Loucy (cell line): ENCODE data around the gene DPF3.

Source experiments
- H2AFZ ChIP-seq: fragments of 200-600 bp; sonication (generic); 2 replicates; pipeline ENCODE4 v1.6.0; 2016; ENCODE audit warnings: antibody characterized with exemption, mild to moderate bottlenecking, low read length, moderate library complexity
- H3F3A ChIP-seq: fragments of 200-600 bp; 2 replicates; pipeline ENCODE4 v1.6.0; 2016; ENCODE audit warnings: antibody characterized with exemption, low read depth, mild to moderate bottlenecking
- H3K27me3 ChIP-seq: fragments of 200-600 bp; sonication (generic); 2 replicates; pipeline ENCODE4 v1.6.1; 2014; ENCODE audit warnings: low read length, mild to moderate bottlenecking; ENCODE audit not compliant: insufficient read depth, poor library complexity, severe bottlenecking
- H3K36me3 ChIP-seq: fragments of 200-600 bp; sonication (generic); 2 replicates; pipeline ENCODE4 v1.6.1; 2016; ENCODE audit warnings: low read length; ENCODE audit not compliant: insufficient read depth
- H3K4me1 ChIP-seq: fragments of 200-600 bp; sonication (generic); 2 replicates; pipeline ENCODE4 v1.5.1; 2014; ENCODE audit warnings: low read length, mild to moderate bottlenecking; ENCODE audit not compliant: insufficient read depth, poor library complexity, severe bottlenecking
- H3K4me2 ChIP-seq: fragments of 200-600 bp; sonication (generic); 2 replicates; pipeline ENCODE4 v1.6.0; 2014; ENCODE audit warnings: antibody characterized with exemption, low read length, low read depth, mild to moderate bottlenecking; ENCODE audit not compliant: poor library complexity, severe bottlenecking
- H3K4me3 ChIP-seq: fragments of 200-600 bp; sonication (generic); 2 replicates; pipeline ENCODE4 v1.5.1; 2014; ENCODE audit warnings: low read length, mild to moderate bottlenecking, mixed read lengths; ENCODE audit not compliant: poor library complexity, severe bottlenecking
- H3K79me2 ChIP-seq: fragments of 200-600 bp; sonication (generic); 2 replicates; pipeline ENCODE4 v1.6.1; 2014; ENCODE audit warnings: low read length; ENCODE audit not compliant: insufficient read depth
- H3K9ac ChIP-seq: fragments of 200-600 bp; sonication (generic); 2 replicates; pipeline ENCODE4 v1.6.0; 2014; ENCODE audit warnings: mild to moderate bottlenecking, low read depth, low read length, moderate library complexity; ENCODE audit not compliant: poor library complexity, severe bottlenecking
- H3K9me2 ChIP-seq: fragments of 200-600 bp; sonication (generic); replicated peaks from 2 replicates; pipeline ENCODE4 v1.6.1; 2016; ENCODE audit warnings: low read depth, low read length, mixed read lengths
- H3K9me3 ChIP-seq: fragments of 200-600 bp; sonication (generic); 2 replicates; pipeline ENCODE4 v1.6.1; 2014; ENCODE audit warnings: mild to moderate bottlenecking, antibody characterized with exemption, low read length, low read depth; ENCODE audit not compliant: insufficient read depth
- H4K20me1 ChIP-seq: fragments of 200-600 bp; sonication (generic); 2 replicates; pipeline ENCODE4 v1.6.0; 2014; ENCODE audit warnings: antibody characterized with exemption, low read length, mild to moderate bottlenecking; ENCODE audit not compliant: insufficient read depth, poor library complexity, severe bottlenecking
- EZH2phosphoT487 ChIP-seq: fragments of 200-600 bp; IDR thresholded peaks from 2 replicates; pipeline ENCODE4 v1.6.1; 2018; ENCODE audit warnings: antibody characterized with exemption, mild to moderate bottlenecking, moderate library complexity, borderline replicate concordance
- TF ChIP-seq, protein P1 (sequence below): fragments of 200-600 bp; sonication (generic); conservative IDR thresholded peaks from 2 replicates; pipeline ENCODE4 v1.5.1; 2014; ENCODE audit warnings: mild to moderate bottlenecking, antibody characterized with exemption, low read length

Gene DPF3

DNA sequence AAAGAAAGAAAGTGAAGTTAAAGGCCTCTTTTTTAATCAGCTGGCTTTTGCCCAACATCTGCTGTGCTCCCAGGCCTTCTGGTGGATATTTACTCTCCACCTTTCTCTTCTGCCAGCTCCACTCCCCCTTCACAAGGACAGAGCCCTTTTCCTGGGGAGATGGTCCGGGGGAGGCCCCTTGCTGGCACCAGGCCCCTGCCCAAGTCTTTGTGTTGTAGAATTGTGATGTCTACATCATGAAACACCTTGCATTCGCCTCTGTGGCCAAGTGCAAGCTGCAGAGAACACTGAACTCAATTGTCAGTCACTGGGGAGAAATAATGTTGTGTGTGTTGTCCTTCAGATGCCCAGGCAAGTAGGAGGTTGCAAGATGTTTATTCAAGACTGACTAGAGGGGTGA, 150.3 kb downstream of the DPF3 start:
- no peaks in the 10 kb centered on the region for H3K9me2 ChIP-seq
- TF ChIP-seq, protein P1, sequence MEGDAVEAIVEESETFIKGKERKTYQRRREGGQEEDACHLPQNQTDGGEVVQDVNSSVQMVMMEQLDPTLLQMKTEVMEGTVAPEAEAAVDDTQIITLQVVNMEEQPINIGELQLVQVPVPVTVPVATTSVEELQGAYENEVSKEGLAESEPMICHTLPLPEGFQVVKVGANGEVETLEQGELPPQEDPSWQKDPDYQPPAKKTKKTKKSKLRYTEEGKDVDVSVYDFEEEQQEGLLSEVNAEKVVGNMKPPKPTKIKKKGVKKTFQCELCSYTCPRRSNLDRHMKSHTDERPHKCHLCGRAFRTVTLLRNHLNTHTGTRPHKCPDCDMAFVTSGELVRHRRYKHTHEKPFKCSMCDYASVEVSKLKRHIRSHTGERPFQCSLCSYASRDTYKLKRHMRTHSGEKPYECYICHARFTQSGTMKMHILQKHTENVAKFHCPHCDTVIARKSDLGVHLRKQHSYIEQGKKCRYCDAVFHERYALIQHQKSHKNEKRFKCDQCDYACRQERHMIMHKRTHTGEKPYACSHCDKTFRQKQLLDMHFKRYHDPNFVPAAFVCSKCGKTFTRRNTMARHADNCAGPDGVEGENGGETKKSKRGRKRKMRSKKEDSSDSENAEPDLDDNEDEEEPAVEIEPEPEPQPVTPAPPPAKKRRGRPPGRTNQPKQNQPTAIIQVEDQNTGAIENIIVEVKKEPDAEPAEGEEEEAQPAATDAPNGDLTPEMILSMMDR = no peak
- TF ChIP-seq EZH2phosphoT487 = no peak
- H3K27me3 ChIP-seq = no peaks in the 10 kb centered on the region
- no peak overlapping the region for H3K4me3 ChIP-seq
- peaks cover 30% of the 10 kb centered on the region for H3K79me2 ChIP-seq
- H2AFZ ChIP-seq = no peak overlapping the region
- H3K9me3 ChIP-seq = no peaks in the 10 kb centered on the region; the same call in 1 of the 2 replicates
- H3F3A ChIP-seq = no peaks in the 10 kb centered on the region
- H3K4me2 ChIP-seq = no peak overlapping the region
- peaks cover 94% of the 10 kb centered on the region for H3K36me3 ChIP-seq
- no peak overlapping the region for H3K9ac ChIP-seq
- no peaks in the 10 kb centered on the region for H3K4me1 ChIP-seq
- H4K20me1 ChIP-seq = no peaks in the 10 kb centered on the region

DNA sequence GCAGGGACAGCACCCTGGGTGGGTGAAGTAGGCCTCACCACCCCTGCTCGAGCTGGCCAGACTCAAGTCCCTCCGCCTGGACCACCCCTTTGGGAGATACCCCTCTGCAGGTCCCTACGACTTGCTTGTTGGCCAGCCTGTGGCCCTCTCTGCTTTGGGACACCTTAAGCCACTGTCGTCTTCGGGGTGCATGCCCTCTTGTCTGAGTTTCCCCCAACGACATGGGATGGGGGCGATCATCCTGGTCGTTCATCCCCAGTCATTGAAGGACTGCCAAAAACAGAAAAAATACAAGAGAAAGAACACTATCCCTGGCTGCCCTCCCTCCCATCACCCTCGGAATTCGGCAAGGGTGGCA, 151.1 kb downstream of the DPF3 start:
- Histone ChIP-seq H2AFZ (no peak overlapping the region), H3K9me3 (no peaks in the 10 kb centered on the region), H3K79me2 (peaks cover 30% of the 10 kb centered on the region), H4K20me1 (no peaks in the 10 kb centered on the region), H3K4me2 (no peak overlapping the region), H3K9ac (no peak overlapping the region), H3K36me3 (peaks cover 92% of the 10 kb centered on the region), H3F3A (no peaks in the 10 kb centered on the region), H3K9me2 (no peaks in the 10 kb centered on the region), H3K4me1 (no peaks in the 10 kb centered on the region), H3K27me3 (no peaks in the 10 kb centered on the region), H3K4me3 (no peak overlapping the region)
- no peak for TF ChIP-seq EZH2phosphoT487
- TF ChIP-seq, protein P1 = no peak

DNA sequence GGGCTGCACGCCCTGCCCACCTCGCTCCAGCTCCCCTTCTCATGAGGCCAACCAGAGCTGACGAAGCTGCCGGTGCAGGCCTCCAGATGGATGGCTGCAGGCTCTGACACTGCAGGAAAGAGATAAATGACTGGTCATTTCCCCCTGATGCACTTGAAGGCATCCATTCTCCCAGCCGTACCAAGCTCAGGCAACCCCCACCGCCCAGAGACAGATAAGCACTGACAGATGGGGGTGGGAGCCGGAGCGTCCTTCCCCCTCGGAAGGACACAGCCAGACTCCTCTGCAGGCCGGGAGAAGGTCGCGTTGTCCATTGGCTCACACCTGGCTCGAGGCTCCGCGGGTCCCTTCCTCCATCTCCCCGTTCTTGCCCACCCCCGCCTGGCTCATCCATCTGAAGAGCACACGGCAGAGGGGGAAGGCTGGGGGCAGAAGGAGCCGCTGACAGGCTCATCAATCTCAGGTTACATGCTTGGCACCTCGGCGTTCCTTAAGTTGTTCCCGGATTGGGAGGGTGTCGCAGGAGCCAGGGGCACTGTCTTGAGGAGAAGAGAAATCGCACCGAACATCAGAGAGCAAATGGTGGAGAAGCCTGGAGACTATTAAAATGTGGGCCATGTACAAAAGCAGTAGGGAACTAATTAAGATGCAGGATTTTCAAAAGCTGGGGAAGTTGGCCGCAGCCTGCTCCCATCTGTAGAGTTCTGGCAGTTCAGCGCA, 151.6 kb downstream of the DPF3 start:
- Histone ChIP-seq H4K20me1 (no peaks in the 10 kb centered on the region), H2AFZ (no peak overlapping the region), H3K27me3 (no peaks in the 10 kb centered on the region), H3K4me1 (no peaks in the 10 kb centered on the region), H3K4me2 (no peak overlapping the region), H3K9me2 (no peaks in the 10 kb centered on the region), H3K9ac (no peak overlapping the region), H3F3A (no peaks in the 10 kb centered on the region), H3K9me3 (no peaks in the 10 kb centered on the region), H3K36me3 (peaks cover 87% of the 10 kb centered on the region; the same call in 1 of the 2 replicates), H3K4me3 (no peak overlapping the region), H3K79me2 (peaks cover 29% of the 10 kb centered on the region)
- TF ChIP-seq EZH2phosphoT487 = no peak
- TF ChIP-seq, protein P1 = no peak
